Measurements from ENCODE around the gene POLR3B.

GRCh38 chr12:106332536-106332935 lies 25.0 kb upstream of the POLR3B start:
- TF ChIP-seq POLR2A (IDR thresholded peaks at IDR 0.05; ENCODE audit: low read length), result no peak
- TF ChIP-seq GATA1 (IDR thresholded peaks at IDR 0.05; ENCODE audit: low read depth, low read length), result no peak
